Skeletal muscle satellite cell (primary cell): Measurements from ENCODE around the gene PAX6.

Experiments used
- H3K27me3 ChIP-seq: 2 replicates; pipeline ENCODE4 v1.7.0; 2013; ENCODE audit warnings: low read length; ENCODE audit not compliant: control insufficient read depth, insufficient read depth
- H3K36me3 ChIP-seq: 2 replicates; pipeline ENCODE4 v1.7.0; 2013; ENCODE audit warnings: mild to moderate bottlenecking, control low read depth, low read length; ENCODE audit not compliant: insufficient read depth
- H3K4me1 ChIP-seq: 2 replicates; pipeline ENCODE4 v1.7.0; 2013; ENCODE audit warnings: low read length; ENCODE audit not compliant: control insufficient read depth, insufficient read depth
- H3K4me2 ChIP-seq: 2 replicates; pipeline ENCODE4 v1.7.0; 2013; ENCODE audit warnings: mild to moderate bottlenecking, low read length
- H3K4me3 ChIP-seq: 2 replicates; pipeline ENCODE4 v1.7.0; 2013; ENCODE audit warnings: low read length
- H3K9ac ChIP-seq: 2 replicates; pipeline ENCODE4 v1.7.0; 2013; ENCODE audit warnings: mild to moderate bottlenecking, low read depth, low read length, moderate library complexity
- H3K9me3 ChIP-seq: replicated peaks from 2 replicates; pipeline ENCODE4 v1.7.0; 2013; ENCODE audit warnings: mild to moderate bottlenecking, control low read depth, low read length

The PAX6 gene

DNA sequence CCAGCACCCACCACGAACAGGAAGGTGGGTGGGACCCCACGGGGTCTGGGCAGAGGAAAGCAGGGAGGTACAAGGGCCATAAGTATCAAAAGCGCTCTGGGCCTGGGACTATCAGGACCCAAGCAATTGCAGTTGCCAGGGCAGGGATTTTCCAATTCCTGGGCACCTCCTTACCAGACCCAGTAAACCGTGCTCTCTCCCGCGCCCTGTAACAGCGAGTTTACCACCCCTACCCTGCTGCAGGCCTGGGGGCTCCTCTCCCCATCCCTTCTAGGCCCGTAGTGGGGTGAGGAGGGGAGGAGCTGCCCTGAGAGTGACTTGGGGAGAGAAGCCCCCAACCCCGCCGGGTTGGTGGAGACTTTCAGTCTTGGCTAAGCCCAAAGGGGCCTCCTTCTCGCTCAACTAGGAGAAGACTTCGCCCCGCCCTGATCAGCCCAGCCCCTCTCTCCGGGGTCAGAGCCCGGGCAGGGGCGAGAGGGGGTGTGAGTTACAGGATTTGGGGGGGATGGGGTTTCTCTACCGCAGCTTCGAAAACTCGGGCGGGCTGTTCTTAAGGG, 5.4 kb downstream of the PAX6 start:
- peaks cover 20% of the 10 kb centered on the region for H3K4me1 ChIP-seq
- H3K9me3 ChIP-seq: peaks cover 7% of the 10 kb centered on the region
- H3K9ac ChIP-seq: no peak overlapping the region
- no peak overlapping the region for H3K4me3 ChIP-seq
- H3K4me2 ChIP-seq: no peak overlapping the region
- H3K36me3 ChIP-seq: no peaks in the 10 kb centered on the region
- H3K27me3 ChIP-seq: peaks cover 98% of the 10 kb centered on the region

DNA sequence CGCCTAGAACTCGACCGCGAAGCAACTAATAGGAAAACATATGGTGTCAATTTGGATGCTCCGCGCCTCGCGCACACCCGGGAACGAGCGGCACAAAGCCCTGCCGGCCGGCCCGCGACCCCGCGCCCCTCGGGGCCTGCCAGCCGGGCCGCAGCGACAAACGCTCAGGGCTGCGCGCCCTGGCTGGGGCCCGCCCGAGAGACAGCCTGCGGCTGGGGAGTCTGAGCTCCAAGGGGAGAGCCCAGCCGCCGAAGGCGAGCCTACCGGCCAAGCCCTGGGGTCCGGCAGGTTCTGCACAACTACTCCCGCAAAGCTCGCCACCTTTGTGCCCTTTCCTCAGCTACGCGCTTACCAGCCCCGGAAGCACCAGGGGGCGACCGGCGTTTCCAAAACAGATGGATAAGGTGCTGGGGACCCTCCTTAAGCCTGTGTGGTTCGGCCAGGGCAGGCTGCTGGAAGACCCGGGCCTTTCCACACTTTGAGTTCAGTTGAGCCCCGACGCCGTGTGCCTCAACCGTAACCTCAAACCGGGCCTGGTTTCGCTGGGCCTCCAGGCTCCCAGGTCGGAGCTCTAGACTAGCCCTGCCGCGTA, 6.0 kb downstream of the PAX6 start:
- Histone ChIP-seq H3K36me3 (no peaks in the 10 kb centered on the region), H3K27me3 (peaks cover 99% of the 10 kb centered on the region), H3K9ac (no peak overlapping the region), H3K9me3 (peaks cover 7% of the 10 kb centered on the region), H3K4me2 (peak overlapping the region; percentile 71), H3K4me1 (peaks cover 16% of the 10 kb centered on the region), H3K4me3 (peak overlapping the region; percentile 47)

DNA sequence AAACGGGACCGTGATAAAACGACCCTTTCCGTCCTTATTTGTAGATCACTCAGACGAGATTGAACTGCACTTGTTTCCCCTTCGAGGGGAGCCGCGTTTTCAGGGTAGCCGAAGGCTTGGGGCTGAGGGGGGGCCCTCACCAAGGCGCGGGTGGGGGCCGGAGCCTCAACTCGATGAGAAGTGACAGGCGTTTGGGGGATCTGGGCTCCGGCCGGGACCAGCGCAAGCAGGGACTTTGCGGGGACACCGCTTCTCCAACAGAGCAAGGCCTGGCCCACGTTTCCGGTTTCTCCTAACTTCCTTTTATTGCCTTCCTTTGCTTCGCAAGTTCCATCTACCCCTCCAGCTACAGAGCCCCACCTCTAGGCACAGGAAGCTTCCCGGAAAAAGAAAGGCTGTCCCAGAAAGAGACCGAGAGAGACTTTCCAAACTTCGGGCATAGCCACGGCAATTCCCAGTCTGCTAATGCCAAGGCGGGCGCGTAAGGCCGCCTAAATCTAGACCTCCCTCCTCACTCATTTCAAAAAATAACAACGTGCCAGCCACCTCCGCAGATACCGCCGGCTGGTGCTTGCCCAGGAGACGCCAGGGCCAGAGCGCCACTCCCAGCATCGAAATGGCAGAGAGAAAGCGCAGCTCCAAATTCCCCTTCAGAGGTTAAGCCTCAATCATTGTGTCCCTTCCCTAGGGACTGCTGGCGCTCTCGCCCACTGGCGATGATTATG, 6.6 kb downstream of the PAX6 start:
- H3K27me3 ChIP-seq: peaks cover 98% of the 10 kb centered on the region
- peak overlapping the region; percentile 47 for H3K4me3 ChIP-seq
- H3K36me3 ChIP-seq: no peaks in the 10 kb centered on the region
- no peak overlapping the region for H3K9ac ChIP-seq
- H3K4me1 ChIP-seq: peaks cover 12% of the 10 kb centered on the region
- peak overlapping the region; percentile 71 for H3K4me2 ChIP-seq
- H3K9me3 ChIP-seq: peaks cover 7% of the 10 kb centered on the region

DNA sequence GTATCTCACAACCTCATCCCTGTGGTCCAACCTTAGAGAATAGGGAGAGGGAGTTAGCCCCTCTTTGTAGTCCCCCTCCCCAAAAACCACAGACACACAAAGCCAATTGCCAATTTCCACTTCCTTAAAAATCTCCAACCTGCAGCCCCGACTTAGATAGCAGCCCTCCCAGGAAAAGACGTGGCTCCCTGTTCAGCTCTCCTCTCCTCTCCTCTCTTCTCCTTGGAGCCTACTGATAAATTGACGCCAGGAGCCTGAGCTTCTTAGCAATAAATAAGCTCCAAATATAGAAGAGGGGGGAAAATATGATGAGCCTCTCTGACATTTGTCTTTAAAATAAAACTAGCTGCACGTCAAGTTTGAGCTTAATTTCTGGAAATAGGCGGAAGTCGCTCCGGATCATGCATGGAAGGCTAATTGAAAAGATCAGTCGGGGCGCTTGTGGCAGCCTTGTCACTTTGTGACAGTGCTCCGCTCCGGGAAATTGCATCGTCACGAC, 7.3 kb downstream of the PAX6 start:
- Histone ChIP-seq H3K4me3 (no peak overlapping the region), H3K4me2 (no peak overlapping the region), H3K36me3 (no peaks in the 10 kb centered on the region), H3K9ac (no peak overlapping the region), H3K4me1 (peaks cover 18% of the 10 kb centered on the region), H3K27me3 (peaks cover 98% of the 10 kb centered on the region), H3K9me3 (peaks cover 7% of the 10 kb centered on the region)

DNA sequence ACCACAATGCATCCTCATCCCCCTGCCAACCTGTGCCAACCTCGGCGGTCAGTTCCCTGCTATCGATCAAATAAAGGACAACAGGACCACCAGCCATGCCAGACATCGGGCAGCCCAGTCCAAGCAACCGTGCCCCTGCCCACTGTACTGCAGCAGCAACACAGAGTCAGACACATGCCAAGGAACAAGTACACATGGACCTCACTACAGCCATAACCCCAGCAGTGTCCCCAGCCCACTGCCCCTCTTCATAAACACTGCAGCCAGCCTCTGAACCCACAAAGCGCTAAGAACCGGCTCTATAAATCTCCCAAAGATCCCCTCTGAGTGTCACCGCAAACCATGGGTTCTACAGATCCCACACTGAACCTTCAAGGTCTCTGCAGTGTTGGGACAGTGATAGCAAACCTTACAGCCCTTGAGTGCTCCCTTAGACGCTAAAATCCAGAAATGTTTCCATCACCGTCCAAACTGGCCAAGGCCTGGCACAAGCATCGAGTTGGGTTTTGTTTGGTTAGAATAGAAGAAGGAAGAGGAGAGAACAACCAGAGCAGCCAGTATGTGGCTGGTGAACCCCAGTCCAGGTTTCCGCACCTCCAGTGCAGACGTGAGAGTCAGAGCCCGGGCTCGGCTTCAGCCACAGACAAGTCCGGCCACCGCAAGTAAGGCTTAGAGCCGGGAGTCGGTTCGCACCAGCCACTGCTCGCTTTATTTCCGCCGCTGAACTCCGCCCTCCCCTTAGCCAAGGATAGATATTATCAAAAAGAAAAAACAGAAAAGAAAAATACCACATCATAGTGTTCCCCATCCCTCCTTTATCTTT, 7.9 kb downstream of the PAX6 start:
- peaks cover 7% of the 10 kb centered on the region for H3K9me3 ChIP-seq
- peaks cover 25% of the 10 kb centered on the region for H3K4me1 ChIP-seq
- no peak overlapping the region for H3K4me3 ChIP-seq
- peaks cover 98% of the 10 kb centered on the region for H3K27me3 ChIP-seq
- no peaks in the 10 kb centered on the region for H3K36me3 ChIP-seq
- H3K4me2 ChIP-seq: no peak overlapping the region
- no peak overlapping the region for H3K9ac ChIP-seq

DNA sequence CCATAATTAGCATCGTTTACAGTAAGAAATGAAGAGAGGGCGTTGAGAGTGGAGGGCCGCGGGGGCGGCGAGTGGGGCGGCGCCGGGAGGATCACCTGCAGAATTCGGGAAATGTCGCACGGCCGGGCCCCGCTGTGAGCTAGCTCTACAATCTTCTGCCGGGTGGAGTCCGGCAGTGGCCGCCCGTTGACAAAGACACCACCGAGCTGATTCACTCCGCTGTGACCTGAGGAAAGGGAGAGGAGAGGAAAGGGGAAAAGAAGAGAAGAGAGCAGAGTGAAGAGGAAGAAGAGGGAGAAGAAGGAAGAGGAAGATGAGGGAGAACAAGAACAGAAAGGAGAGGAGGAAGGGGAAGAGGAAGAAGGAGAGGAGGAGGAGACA, 8.5 kb downstream of the PAX6 start:
- H3K4me3 ChIP-seq: no peak overlapping the region
- H3K9ac ChIP-seq: no peak overlapping the region
- peaks cover 98% of the 10 kb centered on the region for H3K27me3 ChIP-seq
- H3K4me1 ChIP-seq: peaks cover 26% of the 10 kb centered on the region
- no peaks in the 10 kb centered on the region for H3K36me3 ChIP-seq
- H3K4me2 ChIP-seq: no peak overlapping the region
- H3K9me3 ChIP-seq: peaks cover 7% of the 10 kb centered on the region

DNA sequence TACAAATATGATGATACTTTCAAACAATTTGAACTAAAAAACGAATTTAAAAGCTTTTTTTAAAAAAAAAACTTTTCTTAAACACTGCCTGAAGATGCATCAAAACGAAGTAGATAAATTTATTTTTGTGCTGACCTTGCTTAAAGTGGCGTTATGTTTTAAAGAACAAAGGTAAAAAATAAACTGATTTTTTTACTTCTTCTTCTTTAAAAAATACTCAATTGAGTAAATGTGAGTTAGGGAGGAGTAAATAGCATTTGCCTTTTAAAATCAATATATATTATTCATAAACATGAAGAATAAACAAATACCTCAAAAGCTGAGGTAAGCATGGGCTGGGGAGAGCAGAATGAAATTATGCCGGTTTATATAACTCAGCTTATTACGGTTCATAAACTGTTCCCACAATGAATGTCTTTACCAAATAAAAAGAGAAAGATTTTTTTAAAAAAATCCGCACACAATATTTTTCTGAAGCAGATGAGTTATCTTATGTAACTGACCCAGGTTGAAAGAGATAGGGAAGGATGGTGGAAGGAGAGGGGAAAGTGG, 9.0 kb downstream of the PAX6 start:
- Histone ChIP-seq H3K9me3 (peaks cover 7% of the 10 kb centered on the region), H3K4me1 (peaks cover 26% of the 10 kb centered on the region), H3K4me2 (no peak overlapping the region), H3K27me3 (peaks cover 98% of the 10 kb centered on the region), H3K36me3 (no peaks in the 10 kb centered on the region), H3K4me3 (no peak overlapping the region), H3K9ac (no peak overlapping the region)

DNA sequence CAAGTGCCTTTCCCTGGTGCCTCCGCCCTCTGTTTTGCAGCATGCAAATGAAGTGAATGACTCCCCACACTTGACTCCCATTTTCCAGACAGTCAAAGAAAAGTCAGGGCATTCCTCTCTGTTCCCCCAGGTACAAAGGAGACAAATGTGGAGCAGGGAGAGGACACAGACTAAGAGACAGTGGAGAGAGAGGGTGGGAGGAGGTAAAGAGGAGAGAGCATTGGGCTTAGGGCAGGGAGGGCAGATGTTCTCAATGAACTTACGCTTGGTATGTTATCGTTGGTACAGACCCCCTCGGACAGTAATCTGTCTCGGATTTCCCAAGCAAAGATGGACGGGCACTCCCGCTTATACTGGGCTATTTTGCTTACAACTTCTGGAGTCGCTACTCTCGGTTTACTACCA, 9.8 kb downstream of the PAX6 start:
- Histone ChIP-seq H3K4me3 (no peak overlapping the region), H3K36me3 (no peaks in the 10 kb centered on the region), H3K4me1 (peaks cover 26% of the 10 kb centered on the region), H3K9me3 (peaks cover 7% of the 10 kb centered on the region), H3K9ac (no peak overlapping the region), H3K27me3 (peaks cover 96% of the 10 kb centered on the region), H3K4me2 (no peak overlapping the region)

DNA sequence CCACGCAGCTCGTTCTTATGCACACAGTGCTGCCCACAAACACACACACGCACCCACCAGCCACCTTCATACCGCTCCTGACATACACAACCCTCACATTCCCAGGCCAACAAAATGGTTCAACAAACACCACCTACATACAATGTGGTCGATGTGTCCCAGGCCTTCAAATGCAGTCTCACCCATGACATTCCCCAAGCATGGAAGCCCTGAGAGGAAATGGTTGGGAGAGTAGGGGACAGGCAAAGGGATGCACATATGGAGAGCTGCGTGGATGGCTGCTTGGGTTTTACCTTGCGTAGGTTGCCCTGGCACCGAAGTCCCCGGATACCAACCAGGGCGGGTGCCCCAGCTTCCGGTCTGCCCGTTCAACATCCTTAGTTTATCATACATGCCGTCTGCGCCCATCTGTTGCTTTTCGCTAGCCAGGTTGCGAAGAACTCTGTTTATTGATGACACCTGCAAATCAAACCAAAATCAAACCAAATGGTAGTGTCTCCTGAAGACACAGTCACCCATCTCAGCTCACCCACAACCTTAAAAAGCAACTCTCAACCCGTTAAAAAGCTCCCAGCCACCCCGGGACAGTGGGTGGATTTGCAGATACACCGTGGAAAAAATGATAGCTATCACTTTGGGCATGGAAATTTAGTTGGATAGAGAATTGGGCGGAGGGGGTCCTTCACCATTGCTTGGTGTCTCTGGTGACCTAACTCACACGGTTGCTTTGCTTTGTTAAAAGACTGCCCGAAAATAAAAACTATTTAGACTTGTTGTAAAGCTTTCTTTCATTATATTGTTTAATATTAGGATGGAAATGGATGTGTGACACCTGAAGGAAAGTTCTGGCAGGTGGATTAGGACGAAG, 10.5 kb downstream of the PAX6 start:
- Histone ChIP-seq H3K4me2 (no peak overlapping the region), H3K4me1 (peaks cover 26% of the 10 kb centered on the region)

DNA sequence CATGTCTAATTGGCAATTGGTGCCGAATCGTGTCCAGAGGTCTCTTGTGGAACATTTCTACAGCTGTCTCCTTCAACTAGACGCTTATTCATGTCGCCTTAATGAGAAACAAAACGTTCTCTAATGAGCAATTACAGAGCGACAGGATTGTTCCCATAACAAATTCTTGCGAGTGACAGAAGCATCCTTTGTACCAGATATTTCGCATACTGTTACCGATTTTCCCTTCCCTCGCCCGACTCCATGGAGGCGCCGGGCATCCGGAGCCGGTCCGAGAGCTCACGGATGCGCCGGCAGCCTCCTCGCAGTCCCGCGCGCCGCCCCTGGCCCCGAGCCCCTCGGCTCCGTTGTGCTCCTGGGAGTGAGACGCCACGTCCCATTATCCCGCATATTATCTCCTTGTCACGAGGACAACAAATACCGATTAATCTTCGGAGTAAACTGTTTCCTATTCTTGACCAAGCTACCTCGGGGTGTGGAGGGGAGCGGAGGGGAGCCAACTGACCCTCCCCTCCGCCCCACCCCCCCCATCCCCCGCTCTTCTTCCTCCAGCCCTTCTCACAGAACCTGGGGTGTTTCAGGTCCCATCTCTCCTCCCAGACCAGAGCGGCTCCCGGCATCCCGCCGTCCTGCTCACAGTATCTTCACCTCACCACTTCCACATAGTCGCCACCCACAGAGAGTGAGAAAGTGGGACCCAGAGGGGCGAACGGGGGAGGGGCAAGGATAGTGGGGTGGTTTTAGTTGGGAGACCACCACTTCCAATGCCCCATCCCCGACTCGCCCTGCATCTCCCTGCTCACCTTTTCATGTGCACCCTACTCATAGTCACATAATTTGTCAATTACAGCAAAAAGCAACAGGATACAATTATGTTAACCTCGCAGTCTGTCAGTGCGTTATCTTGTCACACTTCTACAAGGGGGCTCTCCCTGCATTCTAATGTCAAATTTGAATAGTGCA, 11.4 kb downstream of the PAX6 start:
- Histone ChIP-seq H3K9me3 (peaks cover 7% of the 10 kb centered on the region), H3K9ac (no peak overlapping the region), H3K4me1 (peaks cover 21% of the 10 kb centered on the region), H3K4me2 (peak overlapping the region; percentile 73), H3K36me3 (no peaks in the 10 kb centered on the region), H3K27me3 (peaks cover 89% of the 10 kb centered on the region), H3K4me3 (peak overlapping the region; percentile 53)

More for the DNA sequence above, 10.5 kb downstream of the PAX6 start:
- Histone ChIP-seq H3K27me3 (peaks cover 95% of the 10 kb centered on the region), H3K9me3 (peaks cover 7% of the 10 kb centered on the region), H3K4me3 (no peak overlapping the region), H3K36me3 (no peaks in the 10 kb centered on the region), H3K9ac (no peak overlapping the region)
